GM12801 (cell line): ENCODE measurements around the gene RBP3.

Experiments used
- CTCF ChIP-seq: IDR thresholded peaks from one replicate; pipeline ENCODE4 v1.5.1; 2011; ENCODE audit warnings: control low read depth; ENCODE audit not compliant: insufficient read length; ENCODE audit errors: extremely low read depth

The RBP3 gene

GRCh38 chr10:47383261-47384147 is 35.3 kb downstream of the RBP3 start:
- no peak for TF ChIP-seq CTCF

DNA sequence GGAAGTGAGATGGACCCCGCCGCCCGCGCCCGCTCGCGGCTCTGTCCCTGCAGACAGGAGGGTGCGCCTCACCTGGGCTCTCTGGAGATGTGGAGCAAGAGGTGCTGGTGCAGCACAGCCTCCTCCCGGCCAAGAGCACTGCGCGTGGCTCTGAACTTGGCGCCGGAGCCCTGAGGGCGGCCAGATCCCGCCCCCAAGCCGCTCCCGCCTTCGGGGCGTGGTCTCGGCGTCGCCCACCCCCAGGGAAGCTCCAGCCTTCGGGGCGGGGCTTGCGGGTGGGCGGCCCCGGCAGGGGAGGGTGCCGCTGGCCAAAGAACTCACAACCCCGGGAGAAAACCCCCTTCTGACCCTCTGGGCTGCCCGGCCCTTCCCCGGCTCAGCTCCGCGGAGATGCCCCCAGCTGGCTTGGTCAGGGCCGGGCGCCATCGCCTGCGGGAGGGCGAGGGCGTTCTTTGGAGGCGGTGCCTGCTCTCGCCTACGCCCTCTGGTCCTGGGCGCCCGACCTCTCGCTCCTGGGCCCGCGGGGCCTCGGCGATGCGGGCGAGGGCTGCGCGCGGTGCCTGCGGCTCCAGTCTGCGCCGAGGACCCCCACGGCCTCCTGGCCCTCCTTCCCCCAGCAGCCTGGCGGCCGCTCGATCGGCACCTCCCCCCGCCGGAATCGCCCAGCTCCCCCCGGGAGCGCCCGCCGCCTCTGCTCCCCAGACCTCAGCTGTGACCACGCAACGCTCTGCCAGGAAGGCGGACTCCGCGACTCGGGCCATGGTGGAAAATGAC is 36.2 kb downstream of the RBP3 start, which contains the start of gene ZNF488:
Gene ZNF488 (minus strand): TSS at position 146 of the 774 bp plus-strand sequence. CDS start 15,464 bp downstream, outside the sequence.
- no peak for TF ChIP-seq CTCF

- no peak for TF ChIP-seq CTCF
Observed at GRCh38 chr10:47388879-47389278, 40.7 kb downstream of the RBP3 start.

DNA sequence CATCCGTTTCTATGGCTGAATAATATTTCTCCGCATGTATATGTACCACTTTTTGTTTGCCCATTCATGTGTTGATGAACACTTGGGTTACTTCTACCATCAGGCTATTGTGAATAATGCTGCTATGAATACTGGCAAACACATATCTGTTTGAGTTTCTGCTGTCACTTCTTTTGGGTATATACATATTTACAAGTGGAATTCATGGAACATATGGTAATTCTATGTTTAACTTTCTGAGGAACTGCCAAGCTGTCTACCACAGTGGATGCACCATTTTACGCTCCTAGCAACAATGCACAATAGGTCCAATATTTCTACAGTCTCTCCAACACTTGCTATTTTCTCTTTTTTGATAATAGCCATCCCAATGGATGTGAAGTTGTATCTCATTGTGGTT is 41.5 kb downstream of the RBP3 start:
- TF ChIP-seq CTCF, result no peak

DNA sequence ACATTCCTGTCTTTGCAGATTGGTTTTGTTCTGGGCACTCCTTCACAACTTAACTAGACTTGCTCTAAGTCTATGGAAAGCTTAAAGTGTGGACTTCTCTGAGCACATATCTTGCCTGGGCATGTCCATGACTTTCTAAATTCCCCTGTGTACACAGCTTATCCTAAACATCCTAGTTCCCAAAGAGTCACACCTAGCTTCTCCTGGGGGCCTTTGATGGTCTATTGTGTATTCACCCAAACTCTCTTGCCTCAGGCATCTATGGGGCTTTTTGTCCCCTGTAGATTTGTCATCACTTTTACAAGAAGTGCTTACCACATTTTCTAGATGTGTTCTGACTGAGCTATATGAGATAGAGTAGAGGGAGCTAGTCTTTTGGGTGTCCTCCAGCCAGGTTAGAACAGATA is 48.2 kb downstream of the RBP3 start:
- TF ChIP-seq CTCF, result no peak

GRCh38 chr10:47397256-47397655 is 49.1 kb downstream of the RBP3 start:
- no peak for TF ChIP-seq CTCF

DNA sequence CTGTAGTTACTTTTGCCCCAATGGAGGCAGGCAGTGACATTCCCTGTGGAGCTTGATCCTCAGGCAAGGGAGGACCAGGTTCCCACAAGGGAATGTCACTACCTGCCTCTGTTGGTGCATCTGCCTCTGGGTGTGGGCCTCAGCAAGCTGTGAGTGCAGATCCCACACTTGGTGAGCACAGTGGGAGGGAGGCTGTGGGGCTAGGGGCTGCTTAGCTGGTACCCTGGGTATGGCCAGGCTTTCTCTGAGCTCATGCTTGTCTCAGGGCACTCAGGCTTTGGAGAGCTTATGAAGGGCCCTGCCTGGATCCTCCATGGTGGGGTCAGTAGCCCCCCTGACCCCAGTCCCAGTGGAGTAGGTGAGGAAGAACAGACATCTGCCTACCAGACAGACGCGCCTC is 52.1 kb downstream of the RBP3 start:
- TF ChIP-seq CTCF, result no peak
